ENCODE measurements around the gene ZNF142.

Gene ZNF142

GRCh38 chr2:218659258-218659987, at the start of gene ZNF142, which contains the start of gene BCS1L:
Gene ZNF142, minus strand, starts transcription at chr2:218659623. Its CDS starts 3,194 bp downstream, at chr2:218656429.
Gene BCS1L, plus strand, starts transcription at chr2:218659683. Its CDS starts 1,305 bp downstream, at chr2:218660988.
- DNase-seq (ENCODE audit: low read depth) = no peak
- peak within 1 kb of the TSS; percentile 89 for H3K4me3 ChIP-seq (ENCODE audit: control insufficient read depth, low read depth, low read length)

GRCh38 chr2:218708086-218708485, 48.7 kb upstream of the ZNF142 start:
- TF ChIP-seq CTCF (IDR thresholded peaks at IDR 0.05; ENCODE audit: control insufficient read depth, insufficient read depth, low read depth, low read length, missing control alignments) = no peak

More at GRCh38 chr2:218659258-218659987, at the start of gene ZNF142, which contains the start of gene BCS1L:
- TF ChIP-seq CTCF (IDR thresholded peaks at IDR 0.05; ENCODE audit: control insufficient read depth, insufficient read depth, low read depth, low read length, missing control alignments) = no peak

GRCh38 chr2:218703341-218703740, 43.9 kb upstream of the ZNF142 start:
- no peak overlapping the region for H3K4me3 ChIP-seq (ENCODE audit: control insufficient read depth, low read depth, low read length)
- DNase-seq (ENCODE audit: low read depth) = no peak
- TF ChIP-seq CTCF (IDR thresholded peaks at IDR 0.05; ENCODE audit: control insufficient read depth, insufficient read depth, low read depth, low read length, missing control alignments) = no peak

More at GRCh38 chr2:218708086-218708485, 48.7 kb upstream of the ZNF142 start:
- H3K4me3 ChIP-seq (ENCODE audit: control insufficient read depth, low read depth, low read length) = no peak overlapping the region
- no peak for DNase-seq (ENCODE audit: low read depth)

- DNase-seq (ENCODE audit: low read depth) = no peak
- no peak for TF ChIP-seq CTCF (IDR thresholded peaks at IDR 0.05; ENCODE audit: control insufficient read depth, insufficient read depth, low read depth, low read length, missing control alignments)
Observed at GRCh38 chr2:218701806-218702205, 42.4 kb upstream of the ZNF142 start.

GRCh38 chr2:218698885-218699284, 39.5 kb upstream of the ZNF142 start:
- no peak for TF ChIP-seq CTCF (IDR thresholded peaks at IDR 0.05; ENCODE audit: control insufficient read depth, insufficient read depth, low read depth, low read length, missing control alignments)
- DNase-seq (ENCODE audit: low read depth) = no peak
- no peak overlapping the region for H3K4me3 ChIP-seq (ENCODE audit: control insufficient read depth, low read depth, low read length)

More at GRCh38 chr2:218701806-218702205, 42.4 kb upstream of the ZNF142 start:
- H3K4me3 ChIP-seq (ENCODE audit: control insufficient read depth, low read depth, low read length) = no peak overlapping the region

- no peak for TF ChIP-seq CTCF (IDR thresholded peaks at IDR 0.05; ENCODE audit: control insufficient read depth, insufficient read depth, low read depth, low read length, missing control alignments)
- no peak for DNase-seq (ENCODE audit: low read depth)
- H3K4me3 ChIP-seq (ENCODE audit: control insufficient read depth, low read depth, low read length) = no peak overlapping the region
Observed at GRCh38 chr2:218694405-218695145, 35.2 kb upstream of the ZNF142 start.
